Memory B cell (primary cell): ENCODE results near the gene ATP11A.
"Not testable (repeated sequence)": the region's sequence is repeated elsewhere in the genome, so short reads cannot be mapped to it uniquely, and the experiment has no call there.

ENCODE experiments used
- ATAC-seq: fragments of 150-1000 bp; cut with Tn5 transposase; 2 replicates; pipeline ENCODE4 v1.10.0; 2021; ENCODE audit warnings: low read depth, mild to moderate bottlenecking, moderate library complexity
- DNase-seq, 2 donors: peaks; one replicate each; pipeline ENCODE4 v3.0.0; 2022; ENCODE audit warnings: low spot score in 2 of 2
- H3K27ac Mint-ChIP-seq: one replicate; pipeline ENCODE4 v1.8.0; 2022; ENCODE audit warnings: mild to moderate bottlenecking, moderate library complexity, mixed read lengths
- H3K27me3 Mint-ChIP-seq: one replicate; pipeline ENCODE4 v1.8.0; 2022; ENCODE audit warnings: mixed read lengths
- H3K36me3 Mint-ChIP-seq: one replicate; pipeline ENCODE4 v1.8.0; 2022; ENCODE audit warnings: mild to moderate bottlenecking, mixed read lengths
- H3K4me1 Mint-ChIP-seq: one replicate; pipeline ENCODE4 v1.8.0; 2022; ENCODE audit warnings: mixed read lengths
- H3K4me3 Mint-ChIP-seq: one replicate; pipeline ENCODE4 v1.8.0; 2022; ENCODE audit warnings: mild to moderate bottlenecking, moderate library complexity, mixed read lengths
- H3K9me3 Mint-ChIP-seq: one replicate; pipeline ENCODE4 v1.8.0; 2022; ENCODE audit warnings: mixed read lengths

The ATP11A gene

GRCh38 chr13:112872657-112873631, 183.1 kb downstream of the ATP11A start:
- not testable (repeated sequence) for H3K36me3 Mint-ChIP-seq, H3K9me3 Mint-ChIP-seq, H3K27me3 Mint-ChIP-seq
- Mint-ChIP-seq H3K4me3 (peak overlapping the region; percentile 81), H3K27ac (peak overlapping the region; percentile 96), H3K4me1 (peaks cover 21% of the 10 kb centered on the region)
- ATAC-seq, result peak; percentile 75
- peak in 1 of 2 donors; percentile 42 for DNase-seq

- peaks cover 6% of the 10 kb centered on the region for H3K9me3 Mint-ChIP-seq
- DNase-seq, result peak; percentile 83
- peak overlapping the region; percentile 81 for H3K4me3 Mint-ChIP-seq
- H3K4me1 Mint-ChIP-seq, result peaks cover 21% of the 10 kb centered on the region
- peak overlapping the region; percentile 96 for H3K27ac Mint-ChIP-seq
- no peaks in the 10 kb centered on the region for H3K27me3 Mint-ChIP-seq
- ATAC-seq, result peak; percentile 72
- H3K36me3 Mint-ChIP-seq, result peaks cover 6% of the 10 kb centered on the region
Observed at GRCh38 chr13:112873851-112874750, 184.3 kb downstream of the ATP11A start.

GRCh38 chr13:112874751-112875300, 185.0 kb downstream of the ATP11A start:
- Mint-ChIP-seq H3K27me3 (no peaks in the 10 kb centered on the region), H3K4me1 (peaks cover 21% of the 10 kb centered on the region), H3K9me3 (peaks cover 6% of the 10 kb centered on the region), H3K4me3 (peak overlapping the region; percentile 81), H3K36me3 (peaks cover 6% of the 10 kb centered on the region), H3K27ac (peak overlapping the region; percentile 62)
- DNase-seq, result no peak
- no peak for ATAC-seq

DNA sequence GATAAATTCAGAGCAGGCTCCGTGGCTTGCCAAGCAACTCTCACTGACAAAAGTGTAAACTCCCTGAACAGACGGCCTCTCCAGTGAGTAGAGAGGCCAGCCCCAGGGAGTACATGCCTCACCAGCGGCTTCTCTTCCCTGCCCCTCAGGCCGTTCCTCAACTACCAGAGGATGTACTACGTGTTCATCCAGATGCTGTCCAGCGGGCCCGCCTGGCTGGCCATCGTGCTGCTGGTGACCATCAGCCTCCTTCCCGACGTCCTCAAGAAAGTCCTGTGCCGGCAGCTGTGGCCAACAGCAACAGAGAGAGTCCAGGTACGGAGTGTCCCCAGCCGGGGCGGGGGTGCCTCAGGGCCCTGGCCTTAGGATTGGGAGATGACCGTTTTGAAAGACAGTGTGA, 185.8 kb downstream of the ATP11A start:
- H3K4me3 Mint-ChIP-seq, result no peak overlapping the region

DNA sequence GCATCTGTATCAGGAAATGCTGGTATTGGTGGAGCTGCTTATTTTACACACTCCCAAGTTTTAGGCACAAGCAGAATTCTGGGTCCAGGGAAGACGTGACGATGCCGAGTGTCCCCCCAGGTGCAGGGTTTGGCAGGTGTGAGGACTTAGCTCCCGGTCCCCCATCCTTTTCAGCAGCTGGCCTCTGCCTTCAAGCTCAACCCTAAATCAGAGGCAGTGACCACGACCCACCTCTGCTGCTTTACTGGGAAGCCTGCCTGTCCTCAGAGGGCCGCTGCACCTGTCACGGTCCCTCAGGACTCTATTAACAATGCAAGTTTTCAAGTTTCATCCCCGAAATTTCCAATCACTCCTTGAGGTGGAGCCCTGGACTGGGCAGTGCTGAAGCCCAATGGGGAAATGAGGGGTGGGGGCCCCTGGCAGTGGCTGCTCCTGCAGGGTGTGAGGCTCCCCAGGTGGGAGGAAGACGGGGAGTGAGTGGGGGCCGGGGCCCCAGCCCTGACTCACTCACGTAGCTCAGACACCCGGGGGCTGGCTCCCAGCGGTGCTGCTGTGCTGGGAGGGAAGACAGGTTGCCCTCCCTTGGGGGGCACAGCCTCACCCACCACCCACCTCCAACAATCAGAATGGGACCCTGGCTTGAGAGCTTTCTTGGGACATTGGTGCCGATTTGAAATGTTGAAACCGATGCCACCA, 186.6 kb downstream of the ATP11A start:
- DNase-seq (no peak), ATAC-seq (no peak)
- Mint-ChIP-seq H3K9me3 (peaks cover 6% of the 10 kb centered on the region), H3K36me3 (peaks cover 10% of the 10 kb centered on the region), H3K27ac (no peak overlapping the region), H3K27me3 (no peaks in the 10 kb centered on the region), H3K4me1 (peaks cover 21% of the 10 kb centered on the region), H3K4me3 (no peak overlapping the region)

More for the DNA sequence above, 185.8 kb downstream of the ATP11A start:
- Mint-ChIP-seq H3K9me3 (peaks cover 6% of the 10 kb centered on the region), H3K4me1 (peaks cover 21% of the 10 kb centered on the region), H3K27me3 (no peaks in the 10 kb centered on the region), H3K36me3 (peaks cover 10% of the 10 kb centered on the region), H3K27ac (peak overlapping the region; percentile 62)
- ATAC-seq (no peak), DNase-seq (no peak)

DNA sequence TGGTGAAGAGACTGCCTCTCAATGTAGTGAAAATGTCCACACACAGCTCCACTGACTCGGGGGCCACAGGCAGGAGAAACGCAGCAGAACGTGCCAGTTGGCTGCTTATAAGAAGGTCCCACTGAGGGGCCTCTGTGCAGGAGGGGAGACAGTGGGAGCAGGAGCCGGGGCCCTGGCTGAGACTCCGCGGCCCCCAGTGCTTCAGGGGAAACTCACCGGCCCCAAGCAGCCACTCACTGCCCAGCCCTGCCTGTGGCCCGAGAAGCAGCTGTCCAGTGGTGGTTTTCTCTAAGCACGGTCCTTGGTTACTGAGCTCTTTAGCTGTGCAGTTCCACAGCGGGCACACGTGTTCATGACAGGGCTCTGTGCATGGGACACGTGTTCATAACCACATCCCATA, 187.2 kb downstream of the ATP11A start:
- Mint-ChIP-seq H3K9me3 (peaks cover 6% of the 10 kb centered on the region), H3K4me3 (no peak overlapping the region), H3K27ac (no peak overlapping the region), H3K36me3 (peaks cover 10% of the 10 kb centered on the region), H3K27me3 (no peaks in the 10 kb centered on the region), H3K4me1 (peaks cover 21% of the 10 kb centered on the region)
- ATAC-seq (no peak), DNase-seq (no peak)

DNA sequence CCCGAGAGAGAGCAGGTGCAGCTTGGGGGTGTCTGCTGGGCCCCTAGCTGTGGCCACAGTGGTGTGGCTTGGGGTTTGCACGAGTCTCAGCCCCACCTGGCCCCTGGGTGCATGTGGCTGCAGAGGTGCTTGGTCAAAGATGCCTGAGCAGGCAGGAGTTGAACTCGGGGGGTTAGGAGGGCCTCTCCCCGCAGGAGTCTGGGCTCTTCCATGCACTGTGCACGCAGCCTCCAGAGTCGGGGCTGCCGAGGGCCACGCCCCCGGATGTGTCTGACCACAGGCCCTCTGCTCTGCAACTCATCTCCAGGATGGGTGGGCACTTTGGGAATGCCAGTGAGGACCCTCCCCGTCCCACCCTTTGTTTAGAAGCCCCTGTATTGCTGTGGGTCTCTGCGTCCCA, 187.7 kb downstream of the ATP11A start:
- peaks cover 21% of the 10 kb centered on the region for H3K4me1 Mint-ChIP-seq
- DNase-seq (no peak), ATAC-seq (no peak)
- peaks cover 10% of the 10 kb centered on the region for H3K36me3 Mint-ChIP-seq
- H3K9me3 Mint-ChIP-seq, result peaks cover 5% of the 10 kb centered on the region
- H3K27ac Mint-ChIP-seq, result no peak overlapping the region
- no peaks in the 10 kb centered on the region for H3K27me3 Mint-ChIP-seq
- no peak overlapping the region for H3K4me3 Mint-ChIP-seq

GRCh38 chr13:112877976-112878955, 188.4 kb downstream of the ATP11A start:
- ATAC-seq (no peak), DNase-seq (no peak)
- no peaks in the 10 kb centered on the region for H3K9me3 Mint-ChIP-seq
- H3K27me3 Mint-ChIP-seq, result no peaks in the 10 kb centered on the region
- H3K27ac Mint-ChIP-seq, result no peak overlapping the region
- peaks cover 14% of the 10 kb centered on the region for H3K36me3 Mint-ChIP-seq
- H3K4me3 Mint-ChIP-seq, result no peak overlapping the region
- H3K4me1 Mint-ChIP-seq, result peaks cover 14% of the 10 kb centered on the region

- DNase-seq (no peak), ATAC-seq (no peak)
- Mint-ChIP-seq H3K9me3 (no peaks in the 10 kb centered on the region), H3K36me3 (peaks cover 14% of the 10 kb centered on the region), H3K27me3 (no peaks in the 10 kb centered on the region), H3K27ac (no peak overlapping the region), H3K4me1 (peaks cover 6% of the 10 kb centered on the region), H3K4me3 (no peak overlapping the region)
Observed at GRCh38 chr13:112879283-112879833, 189.5 kb downstream of the ATP11A start.

GRCh38 chr13:112880221-112880641, 190.4 kb downstream of the ATP11A start:
- H3K4me3 Mint-ChIP-seq, result no peak overlapping the region
- H3K4me1 Mint-ChIP-seq, result peaks cover 2% of the 10 kb centered on the region
- peaks cover 14% of the 10 kb centered on the region for H3K36me3 Mint-ChIP-seq
- H3K27me3 Mint-ChIP-seq, result no peaks in the 10 kb centered on the region
- H3K27ac Mint-ChIP-seq, result no peak overlapping the region
- ATAC-seq (no peak), DNase-seq (no peak)
- no peaks in the 10 kb centered on the region for H3K9me3 Mint-ChIP-seq

GRCh38 chr13:112880976-112881540, 191.2 kb downstream of the ATP11A start:
- ATAC-seq, result no peak
- no peak overlapping the region for H3K27ac Mint-ChIP-seq

More at GRCh38 chr13:112880976-112881540, 191.2 kb downstream of the ATP11A start:
- Mint-ChIP-seq H3K36me3 (peaks cover 12% of the 10 kb centered on the region), H3K9me3 (no peaks in the 10 kb centered on the region), H3K4me1 (no peaks in the 10 kb centered on the region), H3K27me3 (no peaks in the 10 kb centered on the region), H3K4me3 (no peak overlapping the region)
- no peak for DNase-seq
